RWPE1 (cell line): ENCODE results near the gene SPRR1A.
A peak's percentile ranks its signal among the peaks of the same experiment; 100 is the strongest.

Experiments used
- CTCF ChIA-PET: fragments of 350-600 bp; sonication (Branson Sonifier 250); formaldehyde crosslinking; extraction: SDS; loops from one replicate; lab custom pipeline; 2021; lab: Yijun Ruan, JAX
- POLR2A ChIA-PET: fragments of 400-600 bp; formaldehyde crosslinking; extraction: SDS; loops from one replicate; lab custom pipeline; 2020; ENCODE audit warnings: antibody characterized with exemption; ENCODE audit not compliant: low non-redundant PET; lab: Yijun Ruan, JAX
- DNase-seq: peaks from one replicate; pipeline ENCODE4 v3.0.0; 2012; ENCODE audit warnings: low spot score
- H3K27ac ChIP-seq: fragments of 450-650 bp; 2 replicates; pipeline ENCODE4 v1.5.1; 2017
- CTCF ChIP-seq: fragments of 450-650 bp; conservative IDR thresholded peaks from 2 replicates; pipeline ENCODE4 v1.5.1; 2017; ENCODE audit warnings: low read depth, mild to moderate bottlenecking

Gene SPRR1A

GRCh38 chr1:153030895-153031294, 47.0 kb downstream of the SPRR1A start, which contains the start of gene SPRR1B:
SPRR1B (plus strand) TSS chr1:153031203; CDS start chr1:153032346, 1,143 bp downstream.
- no peak within 1 kb of the TSS for H3K27ac ChIP-seq
- ChIA-PET POLR2A (no interaction called here), CTCF (interaction anchor here (0.8 kb wide), 1 partner anchor 105 kb away, joined by 3 read pairs; no protein-coding TSS in a partner anchor)
- peak; percentile 68 for DNase-seq
- no peak for TF ChIP-seq CTCF

GRCh38 chr1:153032073-153032472, 48.2 kb downstream of the SPRR1A start:
- POLR2A ChIA-PET, result no interaction called here
- H3K27ac ChIP-seq, result peak overlapping the region; percentile 66
- TF ChIP-seq CTCF, result no peak
- DNase-seq, result no peak
- CTCF ChIA-PET, result interaction anchor here (0.6 to 1.3 kb wide), 5 partner anchors 56 to 270 kb away, joined by 3 to 8 read pairs (median 7); no protein-coding TSS in a partner anchor

GRCh38 chr1:153032677-153033308, 48.9 kb downstream of the SPRR1A start:
- POLR2A ChIA-PET, result no interaction called here
- CTCF ChIA-PET, result interaction anchor here (0.6 to 1.3 kb wide), 7 partner anchors 55 to 271 kb away, joined by 3 to 8 read pairs (median 4); no protein-coding TSS in a partner anchor
- TF ChIP-seq CTCF, result peak; percentile 70
- H3K27ac ChIP-seq, result peak overlapping the region; percentile 66
- peak; percentile 88 for DNase-seq

GRCh38 chr1:153035211-153035610, 51.3 kb downstream of the SPRR1A start:
- no peak for TF ChIP-seq CTCF
- no peak for DNase-seq
- H3K27ac ChIP-seq, result no peak overlapping the region
- POLR2A ChIA-PET, result no interaction called here
- CTCF ChIA-PET, result interaction anchor here (0.7 kb wide), 1 partner anchor 28 kb away, joined by 3 read pairs; no protein-coding TSS in a partner anchor
